HFFc6 (cell line): ENCODE measurements around the gene ARHGEF3. TPM values are rescaled to one million over a fixed set of nuclear protein-coding genes. Genes with fewer than 3 reads are reported as not detected.

ENCODE experiments used
- DNase-seq: peaks from one replicate; pipeline ENCODE4 v3.0.0-alpha.2; 2018
- H3K27ac Mint-ChIP-seq: 2 replicates; pipeline ENCODE4 v1.8.0; 2020; ENCODE audit warnings: mild to moderate bottlenecking, mixed read lengths
- H3K27me3 Mint-ChIP-seq: 2 replicates; pipeline ENCODE4 v1.8.0; 2021; ENCODE audit warnings: mild to moderate bottlenecking, moderate library complexity, mixed read lengths; ENCODE audit not compliant: insufficient read depth
- H3K36me3 Mint-ChIP-seq: 2 replicates; pipeline ENCODE4 v1.8.0; 2021; ENCODE audit warnings: low read depth, mixed read lengths
- H3K4me1 Mint-ChIP-seq: 2 replicates; pipeline ENCODE4 v1.8.0; 2020; ENCODE audit warnings: low read depth, mixed read lengths
- H3K4me3 Mint-ChIP-seq: 2 replicates; pipeline ENCODE4 v1.8.0; 2020; ENCODE audit warnings: mild to moderate bottlenecking, moderate library complexity, mixed read lengths
- H3K9me3 Mint-ChIP-seq: 2 replicates; pipeline ENCODE4 v1.8.0; 2020; ENCODE audit warnings: mild to moderate bottlenecking, mixed read lengths
- CTCF ChIP-seq: fragments of 200-600 bp; sonication (generic); IDR thresholded peaks from 2 replicates; pipeline ENCODE4 v1.5.0; 2021; ENCODE audit warnings: antibody characterized with exemption, mild to moderate bottlenecking
- total RNA-seq, 6 experiments: library from RNA; stranded (reverse); fragmentation: NEBNext Ultra II Directional; extraction: Animal tissue kit (Norgen Biotek cat#: 25700); gene quantifications; 2 replicates in 1 of 6; 3 replicates in 5 of 6; pipeline ENCODE4 v1.2.3, GENCODE V29; 2021

The ARHGEF3 gene
- total RNA-seq, 6 experiments from 2014 or later = 1.7 to 5.9 (median 2.4) TPM

DNA sequence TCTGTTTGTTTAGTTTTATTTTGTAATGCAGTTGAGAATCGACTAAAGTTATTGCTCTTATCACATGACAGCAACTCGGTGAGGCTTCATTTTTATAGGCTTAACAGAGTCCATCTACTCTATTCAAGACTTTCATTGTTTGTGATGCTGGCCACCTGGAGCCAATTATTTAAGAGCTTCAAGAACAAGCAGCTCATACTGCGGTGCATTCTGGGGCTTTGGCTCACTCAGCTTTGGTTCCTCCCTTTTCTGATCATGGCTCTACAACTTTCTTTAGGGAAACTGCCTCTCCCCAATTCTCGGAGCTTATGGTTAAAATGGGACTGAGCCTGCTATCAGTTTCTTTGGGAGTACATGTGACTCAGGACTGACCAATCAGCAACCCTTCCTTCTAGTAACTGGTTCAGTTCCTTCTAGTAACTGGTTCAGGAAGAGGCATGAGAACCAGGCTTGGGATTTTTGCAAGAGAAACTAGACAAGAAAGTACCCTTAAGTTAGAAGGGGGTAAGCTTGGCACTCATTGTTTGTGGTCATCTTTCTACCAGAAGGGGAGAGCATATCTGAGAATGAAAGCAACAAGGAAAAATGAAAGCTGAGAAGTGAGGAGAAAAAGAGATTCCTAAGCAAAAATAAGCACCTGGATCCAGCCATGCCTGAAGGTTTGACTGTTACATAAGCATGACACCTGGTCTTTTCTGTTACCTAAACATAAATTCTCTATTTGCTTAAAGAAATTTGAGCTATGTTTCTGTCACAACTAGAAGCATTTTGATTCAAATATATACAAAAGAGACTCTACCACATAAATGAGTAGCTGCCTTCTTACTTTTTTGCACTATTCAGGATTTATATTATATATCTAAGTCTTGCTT, 24.1 kb upstream of the ARHGEF3 start:
- H3K36me3 Mint-ChIP-seq = no peaks in the 10 kb centered on the region
- no peak overlapping the region for H3K27ac Mint-ChIP-seq
- DNase-seq = peak; percentile 4
- no peak for TF ChIP-seq CTCF
- peaks cover 23% of the 10 kb centered on the region for H3K4me1 Mint-ChIP-seq
- no peaks in the 10 kb centered on the region for H3K9me3 Mint-ChIP-seq
- H3K4me3 Mint-ChIP-seq = no peak overlapping the region
- H3K27me3 Mint-ChIP-seq = peaks cover 3% of the 10 kb centered on the region

GRCh38 chr3:56823984-56824703, 22.4 kb upstream of the ARHGEF3 start:
- peaks cover 8% of the 10 kb centered on the region for H3K27me3 Mint-ChIP-seq
- no peaks in the 10 kb centered on the region for H3K9me3 Mint-ChIP-seq
- H3K4me3 Mint-ChIP-seq = no peak overlapping the region
- TF ChIP-seq CTCF = no peak
- H3K36me3 Mint-ChIP-seq = no peaks in the 10 kb centered on the region
- peaks cover 23% of the 10 kb centered on the region for H3K4me1 Mint-ChIP-seq
- no peak for DNase-seq
- no peak overlapping the region; the same call in 1 of the 2 replicates for H3K27ac Mint-ChIP-seq

GRCh38 chr3:56823421-56823926, 21.7 kb upstream of the ARHGEF3 start:
- no peak for DNase-seq
- no peak overlapping the region; the same call in 1 of the 2 replicates for H3K27ac Mint-ChIP-seq
- TF ChIP-seq CTCF = no peak
- no peaks in the 10 kb centered on the region for H3K36me3 Mint-ChIP-seq
- H3K27me3 Mint-ChIP-seq = peaks cover 8% of the 10 kb centered on the region
- no peak overlapping the region for H3K4me3 Mint-ChIP-seq
- H3K4me1 Mint-ChIP-seq = peaks cover 29% of the 10 kb centered on the region
- no peaks in the 10 kb centered on the region for H3K9me3 Mint-ChIP-seq

DNA sequence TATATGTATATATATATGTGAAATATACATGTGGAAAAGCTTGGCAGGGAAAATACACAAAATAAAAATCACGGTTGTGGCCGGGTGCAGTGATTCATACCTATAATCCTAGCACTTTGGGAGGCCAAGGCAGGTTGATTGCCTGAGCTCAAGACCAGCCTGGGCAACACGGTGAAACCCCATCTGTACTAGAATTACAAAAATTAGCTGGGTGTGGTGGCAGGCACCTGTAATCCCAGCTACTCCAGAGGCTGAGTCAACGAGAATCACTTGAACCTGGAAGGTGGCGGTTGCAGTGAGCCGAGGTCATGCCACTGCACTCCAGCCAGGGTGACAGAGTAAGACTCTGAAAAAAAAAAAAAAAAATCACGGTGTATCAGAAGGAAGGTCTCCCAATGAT, 20.8 kb upstream of the ARHGEF3 start:
- H3K9me3 Mint-ChIP-seq = no peaks in the 10 kb centered on the region
- no peak overlapping the region for H3K4me3 Mint-ChIP-seq
- TF ChIP-seq CTCF = no peak
- no peak for DNase-seq
- H3K27ac Mint-ChIP-seq = no peak overlapping the region
- peaks cover 29% of the 10 kb centered on the region for H3K4me1 Mint-ChIP-seq
- H3K36me3 Mint-ChIP-seq = no peaks in the 10 kb centered on the region
- H3K27me3 Mint-ChIP-seq = peaks cover 13% of the 10 kb centered on the region

GRCh38 chr3:56819016-56819809, 17.5 kb upstream of the ARHGEF3 start:
- Mint-ChIP-seq H3K27me3 (peaks cover 15% of the 10 kb centered on the region), H3K27ac (no peak overlapping the region), H3K36me3 (no peaks in the 10 kb centered on the region), H3K9me3 (no peaks in the 10 kb centered on the region), H3K4me3 (no peak overlapping the region), H3K4me1 (peaks cover 19% of the 10 kb centered on the region; the same call in 1 of the 2 replicates)
- no peak for TF ChIP-seq CTCF
- DNase-seq = no peak
